HCT116 (cell line): ENCODE data around the gene CNKSR1. TPM values are rescaled to one million over a fixed set of nuclear protein-coding genes. Genes with fewer than 3 reads are reported as not detected.

ENCODE experiments used
- ATAC-seq: fragments of 200-7000 bp; cut with Tn5 transposase; 2 replicates; pipeline ENCODE4 v1.9.1; 2020; ENCODE audit warnings: mild to moderate bottlenecking, moderate library complexity
- BruUV-seq: library from RNA; stranded (reverse); fragments of 400-500 nt; replicated peaks from 2 replicates; lab custom pipeline; 2021; lab: Mats Ljungman, UMichigan
- CTCF ChIA-PET: fragments of 300-600 bp; sonication (Branson Sonifier 250); formaldehyde crosslinking; loops from one replicate; lab custom pipeline; 2021; ENCODE audit warnings: antibody characterized with exemption; lab: Charles Lee
- POLR2A ChIA-PET: fragments of 300-600, 350-600 bp; sonication (Branson Sonifier 250); formaldehyde crosslinking; loops from one replicate; lab custom pipeline; 2021; ENCODE audit warnings: antibody characterized with exemption; lab: Charles Lee
- RAD21 ChIA-PET, 2 experiments: fragments of 300-600 bp; sonication (Branson Sonifier 250); formaldehyde crosslinking; loops; one replicate each; lab custom pipeline; 2023; ENCODE audit warnings: low total read pairs in 2 of 2; ENCODE audit not compliant: uncharacterized antibody in 2 of 2, unreplicated experiment in 2 of 2, low non-redundant PET in 1 of 2; lab: Charles Lee
- DNase-seq: peaks from one replicate; pipeline ENCODE4 v3.0.0-alpha.2; 2010; ENCODE audit warnings: low read depth, low spot score
- H2AFZ ChIP-seq: fragments of 200-600 bp; shearing (Covaris generic), sonication (generic); 2 replicates; pipeline ENCODE4 v1.6.1; 2017; ENCODE audit warnings: low read depth, mixed run types, mixed read lengths, antibody characterized with exemption, low read length; ENCODE audit not compliant: poor library complexity, severe bottlenecking
- H3K27ac ChIP-seq: 2 replicates; pipeline ENCODE4 v1.5.1; 2012; ENCODE audit warnings: low read depth, low read length
- H3K27me3 ChIP-seq: fragments of 200-600 bp; sonication (generic); 2 replicates; pipeline ENCODE4 v1.6.1; 2016; ENCODE audit warnings: mixed run types, low read length, mixed read lengths; ENCODE audit not compliant: insufficient read depth
- H3K36me3 ChIP-seq, 2 experiments: fragments of 200-500 bp in 1 of 2; fragments of 200-600 bp in 1 of 2; sonication (Bioruptor generic) in 1 of 2; sonication (generic) in 1 of 2; 2 replicates each; pipeline versions ENCODE4 v1.5.1 to v1.6.1; 2014 to 2016; ENCODE audit warnings: low read length in 2 of 2, inconsistent platforms in 1 of 2, mixed read lengths in 1 of 2, mixed run types in 1 of 2; ENCODE audit not compliant: insufficient read depth in 2 of 2, control insufficient read depth in 1 of 2
- H3K4me1 ChIP-seq, 2 experiments: fragments of 200-600 bp in 1 of 2; sonication (generic) in 1 of 2; 2 replicates each; pipeline versions ENCODE4 v1.5.1 to v1.6.1; 2012 to 2017; ENCODE audit warnings: low read length in 2 of 2, inconsistent platforms in 1 of 2, mild to moderate bottlenecking in 1 of 2, mixed read lengths in 1 of 2, mixed run types in 1 of 2, moderate library complexity in 1 of 2; ENCODE audit not compliant: insufficient read depth in 2 of 2, control insufficient read depth in 1 of 2
- H3K4me2 ChIP-seq: fragments of 200-600 bp; sonication (generic); 2 replicates; pipeline ENCODE4 v1.6.1; 2017; ENCODE audit warnings: mixed run types, low read length, mixed read lengths
- H3K4me3 ChIP-seq, 2 experiments: fragments of 200-600 bp in 1 of 2; sonication (generic) in 1 of 2; replicated peaks in 1 of 2; 2 replicates each; pipeline ENCODE4 v1.5.1; 2011 to 2016; ENCODE audit warnings: low read length in 2 of 2, control low read depth in 1 of 2, low read depth in 1 of 2, mild to moderate bottlenecking in 1 of 2, mixed read lengths in 1 of 2, mixed run types in 1 of 2
- H3K79me2 ChIP-seq: fragments of 200-600 bp; sonication (generic); 2 replicates; pipeline ENCODE4 v1.6.1; 2017; ENCODE audit warnings: mild to moderate bottlenecking, mixed run types, low read length, moderate library complexity, mixed read lengths; ENCODE audit not compliant: insufficient read depth
- H3K9ac ChIP-seq: fragments of 200-600 bp; sonication (generic); 2 replicates; pipeline ENCODE4 v1.6.1; 2016; ENCODE audit warnings: low read length, mixed read lengths
- H3K9me2 ChIP-seq: fragments of 200-600 bp; sonication (generic), shearing (Covaris generic); 2 replicates; pipeline ENCODE4 v1.6.1; 2017; ENCODE audit warnings: mixed run types, mild to moderate bottlenecking, moderate library complexity; ENCODE audit not compliant: insufficient read depth
- H3K9me3 ChIP-seq, 2 experiments: fragments of 200-500 bp in 1 of 2; fragments of 200-600 bp in 1 of 2; sonication (Bioruptor generic) in 1 of 2; sonication (generic) in 1 of 2; 2 replicates each; pipeline ENCODE4 v1.6.1; 2014 to 2017; ENCODE audit warnings: low read length in 2 of 2, mixed read lengths in 2 of 2, inconsistent platforms in 1 of 2, low read depth in 1 of 2, mild to moderate bottlenecking in 1 of 2, mixed run types in 1 of 2, moderate library complexity in 1 of 2; ENCODE audit not compliant: control insufficient read depth in 1 of 2, insufficient read depth in 1 of 2
- H4K20me1 ChIP-seq: fragments of 200-600 bp; sonication (generic), shearing (Covaris generic); 2 replicates; pipeline ENCODE4 v1.6.1; 2017; ENCODE audit warnings: mixed run types, mild to moderate bottlenecking, moderate library complexity; ENCODE audit not compliant: insufficient read depth
- ELF1 ChIP-seq: IDR thresholded peaks from 2 replicates; pipeline ENCODE4 v1.6.1; 2012; ENCODE audit warnings: low read depth, borderline replicate concordance
- EZH2phosphoT487 ChIP-seq: fragments of 200-600 bp; IDR thresholded peaks from 2 replicates; pipeline ENCODE4 v1.6.1; 2018; ENCODE audit warnings: antibody characterized with exemption, borderline replicate concordance
- FOSL1 ChIP-seq: IDR thresholded peaks from 2 replicates; pipeline ENCODE4 v1.6.1; 2012; ENCODE audit warnings: low read depth
- JUND ChIP-seq: IDR thresholded peaks from 2 replicates; pipeline ENCODE4 v1.6.1; 2012
- POLR2AphosphoS5 ChIP-seq: IDR thresholded peaks from 2 replicates; pipeline ENCODE4 v1.6.1; 2011; ENCODE audit warnings: mild to moderate bottlenecking, low read depth, low read length, moderate library complexity
- intact Hi-C: fragments of 100-400 bp; cut with micrococcal nuclease; formaldehyde crosslinking; loops from 2 replicates; pipeline ENCODE4 v1.10.0; 2022
- total RNA-seq: library from RNA; stranded (reverse); gene quantifications from one replicate; pipeline ENCODE4 v1.2.1, GENCODE V29; 2021; ENCODE audit not compliant: unreplicated experiment

Gene CNKSR1
- total RNA-seq, 1 experiment from 2014 or later: 26.6 TPM

- DNase-seq: no peak
- no peak for ATAC-seq
- no peaks in the 10 kb centered on the region for H3K9me3 ChIP-seq
- ChIA-PET RAD21 (no interaction called here), CTCF (interaction anchor here (0.9 kb wide), 1 partner anchor 68 kb away, joined by 4 read pairs; the partner anchor contains the start of gene ZNF593), POLR2A (no interaction called here)
- peaks cover 82% of the 10 kb centered on the region for H3K79me2 ChIP-seq
- H3K27ac ChIP-seq: peak overlapping the region; percentile 32; the same call in 1 of the 2 replicates
- no peak overlapping the region for H2AFZ ChIP-seq
- TF ChIP-seq EZH2phosphoT487 (no peak), JUND (peak; percentile 48), ELF1 (no peak), FOSL1 (peak; percentile 61; the same call in 1 of the 2 replicates), POLR2AphosphoS5 (no peak)
- H3K4me1 ChIP-seq: peaks cover 21 to 38% of the 10 kb centered on the region in 2 experiments
- H3K27me3 ChIP-seq: no peaks in the 10 kb centered on the region
- peak overlapping the region; percentile 35 for H3K9ac ChIP-seq
- peak overlapping the region; percentile 86 for H3K4me2 ChIP-seq
- no peaks in the 10 kb centered on the region for H4K20me1 ChIP-seq
- H3K36me3 ChIP-seq: peaks cover 6% of the 10 kb centered on the region in 2 experiments; a peak in 2 of 4 replicates
- no peaks in the 10 kb centered on the region for H3K9me2 ChIP-seq
- peak overlapping the region in 1 of 2 experiments; percentile 16; a peak in 1 of 4 replicates for H3K4me3 ChIP-seq
- intact Hi-C loops: no loop called here
- BruUV-seq: no TSS peak
Observed at GRCh38 chr1:26237230-26237966, 60.1 kb downstream of the CNKSR1 start.

Other genes with a start within 250 kb of the CNKSR1 start
- gene PAFAH2, start 179.4 kb upstream of the CNKSR1 start, total RNA-seq: 13.0 TPM
- 0.15 TPM for gene EXTL1, start 155.7 kb upstream of the CNKSR1 start, total RNA-seq
- not detected for gene SLC30A2, start 131.4 kb upstream of the CNKSR1 start, total RNA-seq
- not detected for gene TRIM63, start 109.9 kb upstream of the CNKSR1 start, total RNA-seq
- 8.8 TPM for gene PDIK1L, start 65.7 kb upstream of the CNKSR1 start, total RNA-seq
- 0.34 TPM for gene FAM110D, start 18.4 kb upstream of the CNKSR1 start, total RNA-seq
- gene C1orf232, start 8.5 kb upstream of the CNKSR1 start, total RNA-seq: not detected
- gene ZNF593, start 7.6 kb upstream of the CNKSR1 start, total RNA-seq: 62.4 TPM
- not detected for gene ZNF593OS, start 5.7 kb upstream of the CNKSR1 start, total RNA-seq
- gene CATSPER4, start 13.1 kb downstream of the CNKSR1 start, total RNA-seq: not detected
- 37.2 TPM for gene CEP85, start 56.7 kb downstream of the CNKSR1 start, total RNA-seq
- 112 TPM for gene SH3BGRL3, start 102.6 kb downstream of the CNKSR1 start, total RNA-seq
- gene UBXN11, start 129.1 kb downstream of the CNKSR1 start, total RNA-seq: 19.3 TPM
- 2.0 TPM for gene CD52, start 140.5 kb downstream of the CNKSR1 start, total RNA-seq
- gene CRYBG2, start 176.6 kb downstream of the CNKSR1 start, total RNA-seq: 10.5 TPM
- not detected for gene ZNF683, start 195.3 kb downstream of the CNKSR1 start, total RNA-seq
- 1.4 TPM for gene LIN28A, start 233.3 kb downstream of the CNKSR1 start, total RNA-seq